Activated B cell treated with CpG ODN at 0.5 μM for 24 hours (primary cell): Measurements from ENCODE around the gene ZC3H18. TPM values are rescaled to one million over a fixed set of nuclear protein-coding genes. Genes with fewer than 3 reads are reported as not detected.

Source experiments
- ATAC-seq: fragments of 200-7000 bp; cut with Tn5 transposase; one replicate; pipeline ENCODE4 v1.10.0; 2021; ENCODE audit warnings: low read depth, mild to moderate bottlenecking, moderate library complexity
- CTCF ChIA-PET: fragments of 350-600 bp; sonication (Branson Sonifier 250); formaldehyde crosslinking; loops from one replicate; lab custom pipeline; 2021; ENCODE audit warnings: antibody characterized with exemption; lab: Charles Lee
- POLR2A ChIA-PET: fragments of 350-600 bp; sonication (Branson Sonifier 250); formaldehyde crosslinking; loops from one replicate; lab custom pipeline; 2021; ENCODE audit warnings: antibody characterized with exemption; lab: Charles Lee
- DNase-seq: peaks from one replicate; pipeline ENCODE4 v3.0.0; 2022
- H3K27ac Mint-ChIP-seq: one replicate; pipeline ENCODE4 v1.8.0; 2020; ENCODE audit warnings: mixed read lengths
- H3K27me3 Mint-ChIP-seq: one replicate; pipeline ENCODE4 v1.8.0; 2021; ENCODE audit warnings: mixed read lengths
- H3K36me3 Mint-ChIP-seq: one replicate; pipeline ENCODE4 v1.8.0; 2021; ENCODE audit warnings: low read depth, mixed read lengths
- H3K4me1 Mint-ChIP-seq: one replicate; pipeline ENCODE4 v1.8.0; 2021; ENCODE audit warnings: mixed read lengths
- H3K4me3 Mint-ChIP-seq: one replicate; pipeline ENCODE4 v1.8.0; 2020; ENCODE audit warnings: mild to moderate bottlenecking, mixed read lengths
- H3K9me3 Mint-ChIP-seq: one replicate; pipeline ENCODE4 v1.8.0; 2020; ENCODE audit warnings: mixed read lengths
- intact Hi-C: fragments of 100-400 bp; cut with micrococcal nuclease; formaldehyde crosslinking; loops from one replicate; pipeline ENCODE4 v1.15.1; 2024
- total RNA-seq: library from RNA; stranded (reverse); gene quantifications from 2 replicates; pipeline ENCODE4 v1.2.3, GENCODE V29; 2022
- TF ChIP-seq, protein P1 (sequence below): fragments of 200-600 bp; IDR thresholded peaks from one replicate; pipeline ENCODE4 v1.8.0; 2022; ENCODE audit warnings: antibody characterized with exemption, mild to moderate bottlenecking

The ZC3H18 gene
- total RNA-seq, 1 donor from 2014 or later: 74.2 TPM

DNA sequence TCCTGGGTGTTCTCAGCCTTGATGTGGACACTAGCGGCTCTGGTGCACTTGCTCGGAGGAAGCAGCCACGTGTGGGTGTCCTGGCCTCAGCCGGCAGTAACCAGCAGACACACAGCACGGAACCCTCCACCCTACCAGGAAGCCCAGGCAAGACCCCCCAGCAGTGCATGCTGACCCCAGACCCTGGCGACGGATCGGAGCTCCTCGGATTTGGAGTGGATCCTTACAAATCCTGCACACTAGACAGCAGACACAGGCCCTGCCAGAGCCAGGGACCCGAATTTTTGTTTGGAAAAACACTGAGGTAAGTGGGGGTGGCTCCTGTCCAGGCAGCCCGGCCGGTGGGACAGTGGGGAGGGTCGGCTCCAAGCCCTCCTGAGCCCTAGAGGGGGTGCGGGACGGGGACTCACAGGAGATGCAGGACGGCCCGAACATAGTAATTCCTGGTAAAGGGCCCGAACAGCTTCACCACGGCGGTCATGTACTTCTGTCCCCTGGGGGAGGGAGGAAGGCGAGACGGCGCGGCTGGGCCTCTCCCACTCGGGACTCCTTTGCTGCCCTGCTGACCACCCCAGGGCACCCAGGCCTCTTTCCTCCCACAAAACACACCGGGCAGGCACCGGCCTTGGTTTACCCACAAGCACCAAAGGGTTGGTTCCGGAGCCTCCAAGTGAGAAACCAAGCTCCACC is 76.3 kb downstream of the ZC3H18 start:
- no peak for DNase-seq
- Mint-ChIP-seq H3K27ac (peak overlapping the region; percentile 46), H3K9me3 (no peaks in the 10 kb centered on the region), H3K36me3 (peaks cover 53% of the 10 kb centered on the region), H3K4me1 (peaks cover 75% of the 10 kb centered on the region), H3K4me3 (no peak overlapping the region), H3K27me3 (no peaks in the 10 kb centered on the region)
- ChIA-PET CTCF (no interaction called here), POLR2A (interaction anchor here (6.4 kb wide), 1 partner anchor 9 kb away, joined by 102 read pairs; the partner anchor contains the start of gene IL17C)
- ATAC-seq: no peak
- TF ChIP-seq, protein P1, sequence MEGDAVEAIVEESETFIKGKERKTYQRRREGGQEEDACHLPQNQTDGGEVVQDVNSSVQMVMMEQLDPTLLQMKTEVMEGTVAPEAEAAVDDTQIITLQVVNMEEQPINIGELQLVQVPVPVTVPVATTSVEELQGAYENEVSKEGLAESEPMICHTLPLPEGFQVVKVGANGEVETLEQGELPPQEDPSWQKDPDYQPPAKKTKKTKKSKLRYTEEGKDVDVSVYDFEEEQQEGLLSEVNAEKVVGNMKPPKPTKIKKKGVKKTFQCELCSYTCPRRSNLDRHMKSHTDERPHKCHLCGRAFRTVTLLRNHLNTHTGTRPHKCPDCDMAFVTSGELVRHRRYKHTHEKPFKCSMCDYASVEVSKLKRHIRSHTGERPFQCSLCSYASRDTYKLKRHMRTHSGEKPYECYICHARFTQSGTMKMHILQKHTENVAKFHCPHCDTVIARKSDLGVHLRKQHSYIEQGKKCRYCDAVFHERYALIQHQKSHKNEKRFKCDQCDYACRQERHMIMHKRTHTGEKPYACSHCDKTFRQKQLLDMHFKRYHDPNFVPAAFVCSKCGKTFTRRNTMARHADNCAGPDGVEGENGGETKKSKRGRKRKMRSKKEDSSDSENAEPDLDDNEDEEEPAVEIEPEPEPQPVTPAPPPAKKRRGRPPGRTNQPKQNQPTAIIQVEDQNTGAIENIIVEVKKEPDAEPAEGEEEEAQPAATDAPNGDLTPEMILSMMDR: no peak
- intact Hi-C loops: no loop called here

DNA sequence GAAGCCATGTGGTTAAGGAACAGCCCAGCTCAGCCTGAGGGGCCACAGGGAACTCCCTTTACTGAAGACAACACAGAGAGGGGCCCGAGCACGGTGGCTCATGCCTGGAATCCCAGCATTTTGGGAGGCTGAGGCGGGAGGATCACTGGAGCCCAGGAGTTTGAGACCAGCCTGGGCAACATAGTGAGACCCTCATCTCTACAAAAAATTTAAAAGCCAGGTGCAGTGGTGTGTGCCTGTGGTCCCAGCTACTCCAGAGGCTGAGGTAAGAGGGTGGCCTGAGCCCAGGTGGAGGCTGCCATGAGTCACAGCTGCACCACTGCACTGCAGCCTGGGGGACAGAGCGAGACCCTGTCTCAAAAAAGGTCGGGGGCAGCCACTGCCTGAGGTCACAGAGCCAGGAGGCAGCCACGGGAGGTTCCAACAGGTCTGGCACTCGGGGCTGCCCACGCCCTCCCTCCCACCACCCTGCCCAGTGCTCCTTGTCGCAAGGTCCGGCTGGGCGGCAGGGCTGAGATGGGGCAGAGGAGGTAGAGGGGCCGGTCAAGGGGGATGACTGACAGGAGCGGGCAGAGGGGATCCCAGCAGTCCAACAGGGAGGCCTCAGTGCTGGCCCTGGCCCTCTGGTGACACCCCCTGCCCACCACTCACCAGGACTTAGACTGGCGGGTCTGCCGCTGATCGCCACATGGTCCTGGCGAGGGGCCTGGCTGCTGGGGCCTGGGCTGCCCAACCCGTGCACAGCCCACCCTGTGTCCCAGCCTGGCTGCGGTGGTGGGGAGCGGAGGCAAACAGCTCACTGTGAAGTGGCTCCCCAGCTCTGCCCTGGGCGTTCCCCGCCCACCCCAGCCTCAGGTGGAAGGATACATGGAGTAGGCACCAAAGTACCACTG is 77.2 kb downstream of the ZC3H18 start:
- ChIA-PET POLR2A (interaction anchor here (0.6 to 6.4 kb wide), 7 partner anchors 10 to 804 kb away, joined by 3 to 102 read pairs (median 4); partner anchors contain the start of genes IL17C and ZC3H18), CTCF (no interaction called here)
- no peaks in the 10 kb centered on the region for H3K9me3 Mint-ChIP-seq
- H3K36me3 Mint-ChIP-seq: peaks cover 46% of the 10 kb centered on the region
- TF ChIP-seq, protein P1: no peak
- no peak overlapping the region for H3K4me3 Mint-ChIP-seq
- peak overlapping the region; percentile 66 for H3K27ac Mint-ChIP-seq
- DNase-seq (no peak), ATAC-seq (no peak)
- intact Hi-C loops: no loop called here
- H3K27me3 Mint-ChIP-seq: no peaks in the 10 kb centered on the region
- peaks cover 75% of the 10 kb centered on the region for H3K4me1 Mint-ChIP-seq

DNA sequence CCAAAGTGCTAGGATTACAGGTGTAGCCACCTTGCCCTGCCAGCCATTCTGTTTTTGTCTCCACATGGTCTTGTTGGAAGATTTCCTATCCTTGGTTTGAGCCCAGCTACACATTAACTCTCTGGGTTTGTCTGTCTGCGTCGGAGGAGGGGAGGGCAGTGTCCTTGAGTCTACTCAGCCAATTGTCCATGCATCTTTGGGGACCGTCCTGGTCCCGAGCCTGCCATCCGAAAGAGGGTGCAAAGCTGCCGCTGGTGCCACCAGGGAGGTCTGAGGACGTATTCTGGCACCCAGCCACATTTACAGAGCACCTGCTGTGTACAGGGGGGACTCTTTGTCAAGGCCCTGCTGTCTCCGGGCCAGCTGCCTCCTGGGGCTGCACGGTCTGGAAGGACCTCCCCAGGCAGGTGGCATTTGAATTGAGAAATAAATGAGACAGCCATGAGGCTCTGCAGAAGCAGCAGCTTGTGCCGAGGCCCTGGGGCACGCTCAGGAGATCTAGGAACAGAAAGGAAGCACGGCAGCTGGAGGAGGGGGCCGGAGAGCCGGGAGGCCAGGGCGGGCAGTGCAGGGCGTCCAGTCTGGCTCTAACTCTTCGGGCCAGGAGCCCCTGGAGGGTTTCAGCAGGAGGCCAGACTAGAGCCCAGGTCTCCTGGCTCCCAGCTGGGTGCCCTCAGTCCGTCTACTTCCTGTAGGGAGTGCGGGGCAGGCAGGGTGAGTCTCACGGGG is 79.2 kb downstream of the ZC3H18 start:
- ATAC-seq: no peak
- Mint-ChIP-seq H3K36me3 (peaks cover 44% of the 10 kb centered on the region), H3K27ac (peak overlapping the region; percentile 92), H3K4me3 (peak overlapping the region; percentile 93), H3K4me1 (peaks cover 65% of the 10 kb centered on the region), H3K27me3 (no peaks in the 10 kb centered on the region), H3K9me3 (no peaks in the 10 kb centered on the region)
- CTCF ChIA-PET: interaction anchor here (1.0 to 1.4 kb wide), 2 partner anchors 13 to 36 kb away, joined by 3 to 5 read pairs; no protein-coding TSS in a partner anchor
- TF ChIP-seq, protein P1: no peak
- POLR2A ChIA-PET: interaction anchor here (0.6 to 6.4 kb wide), 17 partner anchors 9 to 773 kb away, joined by 3 to 102 read pairs (median 6); partner anchors contain the start of genes APRT, CTU2, IL17C and MVD
- no peak for DNase-seq
- intact Hi-C loops: no loop called here

DNA sequence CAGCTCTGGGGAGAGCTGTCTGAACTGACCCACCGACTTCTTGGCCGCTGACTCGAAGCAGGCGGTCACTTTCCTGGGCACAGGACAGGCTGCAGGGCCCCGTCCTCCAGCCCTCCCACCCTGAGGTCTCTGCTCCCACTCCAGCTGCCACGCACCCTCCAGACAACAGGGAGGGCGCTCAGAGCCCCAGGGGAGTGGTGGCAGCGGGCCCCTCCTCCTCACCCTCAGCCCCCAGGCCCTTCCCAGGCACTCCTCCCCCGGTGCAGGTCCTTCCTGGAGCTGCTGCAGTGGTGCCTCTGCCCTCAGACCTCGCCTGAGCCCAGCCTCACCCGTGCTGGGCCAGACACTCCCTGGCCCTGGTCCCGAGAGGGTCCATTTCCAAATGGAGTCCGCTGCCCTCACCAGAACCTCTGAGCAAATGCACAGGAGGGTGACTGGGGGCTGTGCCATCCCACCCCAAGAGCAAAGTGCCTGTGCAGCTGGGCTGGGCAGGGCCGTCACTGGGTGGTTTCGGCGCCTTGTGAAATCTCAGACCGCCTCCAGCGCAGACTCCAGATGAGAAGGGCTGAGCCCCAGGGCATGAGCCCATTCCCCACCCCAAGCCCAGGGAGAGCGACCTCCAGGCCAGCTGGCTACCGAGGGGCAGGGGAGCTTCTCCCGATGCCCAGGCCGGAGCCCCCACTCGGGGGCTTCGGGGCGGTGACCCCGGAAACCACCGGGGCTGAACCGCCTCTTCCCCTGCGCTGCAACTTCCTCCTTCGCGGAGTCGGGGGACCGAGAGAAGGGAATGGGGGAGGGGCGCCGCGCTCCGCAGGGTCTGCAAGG is 79.9 kb downstream of the ZC3H18 start:
- ChIA-PET POLR2A (interaction anchor here (0.9 to 6.4 kb wide), 14 partner anchors 8 to 162 kb away, joined by 3 to 102 read pairs (median 6); partner anchors contain the start of genes APRT, IL17C, MVD and ZC3H18), CTCF (interaction anchor here (1.4 kb wide), 1 partner anchor 35 kb away, joined by 5 read pairs; no protein-coding TSS in a partner anchor)
- peak; percentile 66 for DNase-seq
- intact Hi-C loops: loop anchor here (2.0 to 5.0 kb wide), 4 partner anchors 153 to 699 kb away; partner anchors contain the start of genes BANP, CDT1, GALNS and TRAPPC2L
- TF ChIP-seq, protein P1: no peak
- no peaks in the 10 kb centered on the region for H3K27me3 Mint-ChIP-seq
- peak overlapping the region; percentile 92 for H3K27ac Mint-ChIP-seq
- H3K4me1 Mint-ChIP-seq: peaks cover 57% of the 10 kb centered on the region
- ATAC-seq: peak; percentile 6
- H3K9me3 Mint-ChIP-seq: no peaks in the 10 kb centered on the region
- peaks cover 44% of the 10 kb centered on the region for H3K36me3 Mint-ChIP-seq
- H3K4me3 Mint-ChIP-seq: peak overlapping the region; percentile 93
